Measurements from ENCODE around the gene DRAM1.

Gene DRAM1

DNA sequence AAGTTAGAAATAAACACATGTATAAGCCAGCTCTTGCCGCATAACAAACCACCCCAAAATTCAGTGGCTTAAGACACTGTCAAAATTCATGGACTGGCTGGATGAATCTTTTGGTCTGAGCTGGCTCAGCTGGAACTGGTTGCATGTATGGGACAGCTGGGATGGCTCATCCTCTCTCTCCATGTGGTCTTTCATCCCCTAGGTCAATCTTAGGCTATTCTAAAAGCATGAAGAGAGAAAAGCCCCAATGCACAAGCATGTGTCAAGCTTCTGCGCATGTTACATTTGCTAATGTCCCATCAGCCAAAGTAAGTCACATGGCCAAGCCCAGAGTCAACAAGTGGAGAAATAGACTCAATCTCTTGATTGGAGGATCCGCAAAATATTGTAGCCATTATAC lies 71.0 kb downstream of the DRAM1 start:
- DNase-seq (ENCODE audit: low read depth in 1 of 2, low spot score in 1 of 2): no peak
- H3K4me3 ChIP-seq (replicated peaks; ENCODE audit: insufficient read depth, low read length): no peak overlapping the region
- H3K27me3 ChIP-seq (ENCODE audit: insufficient read depth, poor library complexity, severe bottlenecking): no peaks in the 10 kb centered on the region
- no peak overlapping the region for H3K27ac ChIP-seq (replicated peaks)
- TF ChIP-seq SPI1 (IDR thresholded peaks at IDR 0.05; ENCODE audit: borderline replicate concordance, low read depth) (no peak), POLR2AphosphoS5 (IDR thresholded peaks at IDR 0.05; ENCODE audit: low read depth) (no peak), GABPA (IDR thresholded peaks at IDR 0.05; ENCODE audit: low read depth) (no peak)
- TF ChIP-seq, protein P1, sequence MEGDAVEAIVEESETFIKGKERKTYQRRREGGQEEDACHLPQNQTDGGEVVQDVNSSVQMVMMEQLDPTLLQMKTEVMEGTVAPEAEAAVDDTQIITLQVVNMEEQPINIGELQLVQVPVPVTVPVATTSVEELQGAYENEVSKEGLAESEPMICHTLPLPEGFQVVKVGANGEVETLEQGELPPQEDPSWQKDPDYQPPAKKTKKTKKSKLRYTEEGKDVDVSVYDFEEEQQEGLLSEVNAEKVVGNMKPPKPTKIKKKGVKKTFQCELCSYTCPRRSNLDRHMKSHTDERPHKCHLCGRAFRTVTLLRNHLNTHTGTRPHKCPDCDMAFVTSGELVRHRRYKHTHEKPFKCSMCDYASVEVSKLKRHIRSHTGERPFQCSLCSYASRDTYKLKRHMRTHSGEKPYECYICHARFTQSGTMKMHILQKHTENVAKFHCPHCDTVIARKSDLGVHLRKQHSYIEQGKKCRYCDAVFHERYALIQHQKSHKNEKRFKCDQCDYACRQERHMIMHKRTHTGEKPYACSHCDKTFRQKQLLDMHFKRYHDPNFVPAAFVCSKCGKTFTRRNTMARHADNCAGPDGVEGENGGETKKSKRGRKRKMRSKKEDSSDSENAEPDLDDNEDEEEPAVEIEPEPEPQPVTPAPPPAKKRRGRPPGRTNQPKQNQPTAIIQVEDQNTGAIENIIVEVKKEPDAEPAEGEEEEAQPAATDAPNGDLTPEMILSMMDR (IDR thresholded peaks at IDR 0.05; ENCODE audit: insufficient read depth, low read length): no peak
- TF ChIP-seq, protein P2, sequence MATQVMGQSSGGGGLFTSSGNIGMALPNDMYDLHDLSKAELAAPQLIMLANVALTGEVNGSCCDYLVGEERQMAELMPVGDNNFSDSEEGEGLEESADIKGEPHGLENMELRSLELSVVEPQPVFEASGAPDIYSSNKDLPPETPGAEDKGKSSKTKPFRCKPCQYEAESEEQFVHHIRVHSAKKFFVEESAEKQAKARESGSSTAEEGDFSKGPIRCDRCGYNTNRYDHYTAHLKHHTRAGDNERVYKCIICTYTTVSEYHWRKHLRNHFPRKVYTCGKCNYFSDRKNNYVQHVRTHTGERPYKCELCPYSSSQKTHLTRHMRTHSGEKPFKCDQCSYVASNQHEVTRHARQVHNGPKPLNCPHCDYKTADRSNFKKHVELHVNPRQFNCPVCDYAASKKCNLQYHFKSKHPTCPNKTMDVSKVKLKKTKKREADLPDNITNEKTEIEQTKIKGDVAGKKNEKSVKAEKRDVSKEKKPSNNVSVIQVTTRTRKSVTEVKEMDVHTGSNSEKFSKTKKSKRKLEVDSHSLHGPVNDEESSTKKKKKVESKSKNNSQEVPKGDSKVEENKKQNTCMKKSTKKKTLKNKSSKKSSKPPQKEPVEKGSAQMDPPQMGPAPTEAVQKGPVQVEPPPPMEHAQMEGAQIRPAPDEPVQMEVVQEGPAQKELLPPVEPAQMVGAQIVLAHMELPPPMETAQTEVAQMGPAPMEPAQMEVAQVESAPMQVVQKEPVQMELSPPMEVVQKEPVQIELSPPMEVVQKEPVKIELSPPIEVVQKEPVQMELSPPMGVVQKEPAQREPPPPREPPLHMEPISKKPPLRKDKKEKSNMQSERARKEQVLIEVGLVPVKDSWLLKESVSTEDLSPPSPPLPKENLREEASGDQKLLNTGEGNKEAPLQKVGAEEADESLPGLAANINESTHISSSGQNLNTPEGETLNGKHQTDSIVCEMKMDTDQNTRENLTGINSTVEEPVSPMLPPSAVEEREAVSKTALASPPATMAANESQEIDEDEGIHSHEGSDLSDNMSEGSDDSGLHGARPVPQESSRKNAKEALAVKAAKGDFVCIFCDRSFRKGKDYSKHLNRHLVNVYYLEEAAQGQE (IDR thresholded peaks at IDR 0.05; ENCODE audit: insufficient replicate concordance, low read depth): no peak

DNA sequence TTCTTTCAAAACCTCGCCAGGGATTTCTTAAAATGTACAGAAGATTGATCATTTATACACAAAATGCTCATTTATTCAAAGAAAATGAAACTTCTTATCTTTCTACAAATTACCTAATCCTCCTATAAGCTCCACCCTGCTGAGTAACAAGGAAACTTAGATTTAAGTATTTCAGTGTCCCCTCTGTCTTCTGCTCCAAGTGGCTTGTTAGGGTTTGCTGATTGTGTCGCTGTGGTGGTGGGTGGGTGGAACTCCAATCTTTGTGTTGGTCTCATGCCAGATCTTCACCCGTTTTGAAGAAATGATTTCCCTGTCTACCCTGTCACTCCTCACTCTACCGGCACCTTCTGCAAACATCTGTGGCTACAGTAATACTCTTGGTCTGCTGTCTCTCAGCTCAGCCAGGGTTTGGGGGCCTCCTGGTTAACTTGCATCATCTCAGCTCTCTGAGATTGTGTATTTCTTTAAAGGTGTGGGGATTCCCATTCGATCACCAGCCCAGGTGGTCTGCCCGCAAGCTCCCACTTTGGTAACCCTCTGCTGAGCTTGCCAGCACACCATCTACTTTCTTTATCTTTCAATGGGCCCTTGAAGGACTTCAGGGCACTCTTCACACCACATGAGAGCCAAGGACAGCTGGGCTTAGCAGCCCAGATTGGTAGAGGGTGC lies 73.8 kb downstream of the DRAM1 start:
- no peak for DNase-seq (ENCODE audit: low read depth in 1 of 2, low spot score in 1 of 2)
- Histone ChIP-seq H3K27me3 (ENCODE audit: insufficient read depth, poor library complexity, severe bottlenecking) (no peaks in the 10 kb centered on the region), H3K27ac (replicated peaks) (no peak overlapping the region), H3K4me3 (replicated peaks; ENCODE audit: insufficient read depth, low read length) (no peak overlapping the region)
- TF ChIP-seq GABPA (IDR thresholded peaks at IDR 0.05; ENCODE audit: low read depth): no peak

DNA sequence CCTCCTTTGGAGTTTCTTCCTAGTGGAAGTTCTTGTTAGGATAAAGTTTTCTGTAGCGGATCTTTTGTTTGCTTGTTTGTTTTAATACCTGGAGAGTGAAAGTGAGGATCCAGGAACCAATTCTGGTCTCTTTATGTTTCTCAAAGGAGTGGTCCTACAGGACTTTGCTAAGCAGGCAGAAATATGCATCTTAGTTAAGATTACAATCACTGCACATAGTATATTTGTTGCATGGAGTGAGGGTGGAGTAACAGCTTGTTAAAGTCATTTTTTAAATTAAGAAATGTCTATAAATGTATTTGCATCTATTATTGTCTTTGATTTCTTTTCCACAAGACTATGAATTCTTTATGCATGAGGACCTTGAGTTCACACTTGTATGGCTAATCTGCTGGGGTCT lies 76.7 kb downstream of the DRAM1 start:
- no peak overlapping the region for H3K27ac ChIP-seq (replicated peaks)
- no peaks in the 10 kb centered on the region for H3K27me3 ChIP-seq (ENCODE audit: insufficient read depth, poor library complexity, severe bottlenecking)
- TF ChIP-seq SPI1 (IDR thresholded peaks at IDR 0.05; ENCODE audit: borderline replicate concordance, low read depth) (no peak), GABPA (IDR thresholded peaks at IDR 0.05; ENCODE audit: low read depth) (no peak), POLR2AphosphoS5 (IDR thresholded peaks at IDR 0.05; ENCODE audit: low read depth) (no peak)
- TF ChIP-seq, protein P1 (IDR thresholded peaks at IDR 0.05; ENCODE audit: insufficient read depth, low read length): no peak
- TF ChIP-seq, protein P2 (IDR thresholded peaks at IDR 0.05; ENCODE audit: insufficient replicate concordance, low read depth): no peak
- H3K4me3 ChIP-seq (replicated peaks; ENCODE audit: insufficient read depth, low read length): no peak overlapping the region
- DNase-seq (ENCODE audit: low read depth in 1 of 2, low spot score in 1 of 2): no peak

DNA sequence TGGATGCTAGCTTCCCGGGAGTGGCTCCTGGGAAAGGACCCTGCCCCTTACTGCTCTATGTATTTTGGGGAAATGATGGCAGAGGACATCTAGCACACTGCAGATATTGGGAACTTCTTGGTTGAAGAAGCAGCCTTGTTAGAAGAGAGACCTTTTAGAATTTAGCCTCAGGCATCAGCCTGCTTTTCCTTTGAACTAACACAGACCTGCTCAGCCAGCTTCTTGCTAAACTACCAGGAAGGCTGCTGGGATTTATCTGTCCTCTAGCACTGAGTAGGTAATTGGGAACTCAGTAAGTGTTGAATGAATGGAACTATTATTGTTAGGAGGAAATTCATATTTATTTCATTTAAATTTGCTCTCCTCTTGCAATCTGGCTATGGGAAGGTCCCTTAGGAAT lies 77.3 kb downstream of the DRAM1 start:
- TF ChIP-seq, protein P2 (IDR thresholded peaks at IDR 0.05; ENCODE audit: insufficient replicate concordance, low read depth): no peak
- TF ChIP-seq, protein P1 (IDR thresholded peaks at IDR 0.05; ENCODE audit: insufficient read depth, low read length): no peak
- TF ChIP-seq SPI1 (IDR thresholded peaks at IDR 0.05; ENCODE audit: borderline replicate concordance, low read depth) (no peak), POLR2AphosphoS5 (IDR thresholded peaks at IDR 0.05; ENCODE audit: low read depth) (no peak), GABPA (IDR thresholded peaks at IDR 0.05; ENCODE audit: low read depth) (no peak)
- no peaks in the 10 kb centered on the region for H3K27me3 ChIP-seq (ENCODE audit: insufficient read depth, poor library complexity, severe bottlenecking)
- H3K27ac ChIP-seq (replicated peaks): no peak overlapping the region
- DNase-seq (ENCODE audit: low read depth in 1 of 2, low spot score in 1 of 2): no peak
- no peak overlapping the region for H3K4me3 ChIP-seq (replicated peaks; ENCODE audit: insufficient read depth, low read length)

Data from HL-60 (cell line).